ENCODE data around the gene SMCHD1.

- TF ChIP-seq CHD2 (IDR thresholded peaks at IDR 0.05; ENCODE audit: borderline replicate concordance, low read depth, low read length): no peak
- TF ChIP-seq ATF3 (IDR thresholded peaks at IDR 0.05; ENCODE audit: borderline replicate concordance, extremely low read depth, low read depth, low read length): no peak
- TF ChIP-seq SIN3A (IDR thresholded peaks at IDR 0.05; ENCODE audit: low read depth, low read length): no peak
- no peak for TF ChIP-seq FOS (IDR thresholded peaks at IDR 0.05; ENCODE audit: borderline replicate concordance, extremely low read depth, insufficient read length)
- TF ChIP-seq CTCF (IDR thresholded peaks at IDR 0.05 in 2 of 3, conservative IDR thresholded peaks at IDR 0.05 in 1 of 3; ENCODE audit: control insufficient read depth in 2 of 3, extremely low read depth in 1 of 3, insufficient read depth in 1 of 3, low read depth in 3 of 3, low read length in 3 of 3): no peak
- TF ChIP-seq SMC3 (IDR thresholded peaks at IDR 0.05; ENCODE audit: borderline replicate concordance, low read length): no peak
- no peak for TF ChIP-seq SMARCA5 (IDR thresholded peaks at IDR 0.05)
- no peak for TF ChIP-seq KDM1A (IDR thresholded peaks at IDR 0.05; ENCODE audit: borderline replicate concordance)
- TF ChIP-seq ZBTB4 (CRISPR knock-in tag; IDR thresholded peaks at IDR 0.05): no peak
- no peak for TF ChIP-seq MLLT1 (IDR thresholded peaks at IDR 0.05)
- TF ChIP-seq EZH2 (IDR thresholded peaks at IDR 0.05; ENCODE audit: borderline replicate concordance, control insufficient read depth, low read depth, low read length): no peak
Observed at GRCh38 chr18:2609604-2610003, 45.9 kb upstream of the SMCHD1 start.
